Activated CD4-positive, alpha-beta T cell treated with anti-CD3 and anti-CD28 coated beads, Interleukin-2, amount 50 U/mL, for 48 hours (primary cell): ENCODE data around the gene ACTRT2.

Source experiments
- DNase-seq, 2 experiments: peaks; one replicate each; pipeline ENCODE4 v3.0.0-alpha.2; 2020

Gene ACTRT2

DNA sequence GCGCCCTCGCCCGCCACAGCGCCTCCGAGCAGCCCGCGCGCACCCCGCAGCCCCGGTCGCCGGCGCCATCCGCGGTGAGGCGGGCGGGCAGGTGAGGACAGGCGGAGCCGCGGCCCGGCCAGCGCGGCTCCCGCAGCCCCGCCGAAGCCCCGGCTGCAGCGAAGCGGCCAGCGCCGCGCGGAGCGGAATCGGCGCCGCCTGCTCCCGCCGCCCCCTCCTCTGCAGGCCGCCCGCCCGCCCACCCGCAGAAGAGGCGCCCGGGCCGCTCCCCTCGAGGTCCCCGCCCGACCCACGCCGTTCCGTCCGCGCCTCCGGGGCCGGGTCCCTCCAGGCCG is 49.0 kb downstream of the ACTRT2 start:
- no peak for DNase-seq

DNA sequence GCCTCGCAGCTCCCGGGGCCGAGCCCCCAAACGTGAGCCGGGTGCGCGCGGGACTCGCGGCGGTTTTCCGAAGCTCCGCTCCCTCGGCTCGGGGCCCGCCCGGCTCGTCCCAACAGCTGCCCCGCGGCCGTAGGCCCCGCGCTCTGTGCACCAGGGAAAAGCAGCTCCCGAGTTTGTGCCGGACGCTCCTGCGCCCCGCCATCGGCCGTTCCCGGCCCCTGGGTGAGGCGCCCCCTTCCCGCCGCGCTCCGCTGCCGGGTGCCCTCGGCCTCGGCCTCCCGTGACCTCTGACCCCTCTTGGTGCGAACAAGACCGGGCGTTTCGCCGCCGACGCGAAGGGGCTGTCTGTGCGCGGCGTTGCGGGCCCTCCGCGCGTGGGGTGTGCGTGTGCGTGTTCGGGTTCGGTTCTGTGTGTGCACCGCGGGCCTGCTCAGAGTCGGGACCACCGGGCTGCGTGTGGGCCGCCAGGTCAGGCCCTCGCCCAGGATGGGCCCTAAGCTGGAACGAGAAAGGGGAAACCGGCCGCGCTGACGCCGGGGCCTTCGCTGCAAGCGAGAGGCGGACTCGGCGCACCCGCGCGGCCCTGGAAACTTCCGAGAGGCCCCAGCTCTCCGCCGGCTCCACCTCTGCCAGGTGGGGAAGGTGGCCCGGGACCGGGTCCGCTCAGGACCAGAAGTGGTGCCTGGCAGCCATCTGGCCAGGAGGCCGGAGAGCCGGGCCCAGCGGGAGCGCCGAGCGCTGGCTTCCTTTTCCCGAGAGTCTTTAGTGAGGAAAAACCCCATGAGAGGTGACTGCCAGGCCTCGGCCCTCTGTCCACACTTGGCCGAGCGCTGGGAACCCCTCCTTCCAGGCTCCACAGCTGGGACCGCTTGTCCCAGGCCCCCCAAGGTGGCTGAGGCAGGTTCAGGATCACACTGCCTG is 49.6 kb downstream of the ACTRT2 start:
- no peak for DNase-seq

DNA sequence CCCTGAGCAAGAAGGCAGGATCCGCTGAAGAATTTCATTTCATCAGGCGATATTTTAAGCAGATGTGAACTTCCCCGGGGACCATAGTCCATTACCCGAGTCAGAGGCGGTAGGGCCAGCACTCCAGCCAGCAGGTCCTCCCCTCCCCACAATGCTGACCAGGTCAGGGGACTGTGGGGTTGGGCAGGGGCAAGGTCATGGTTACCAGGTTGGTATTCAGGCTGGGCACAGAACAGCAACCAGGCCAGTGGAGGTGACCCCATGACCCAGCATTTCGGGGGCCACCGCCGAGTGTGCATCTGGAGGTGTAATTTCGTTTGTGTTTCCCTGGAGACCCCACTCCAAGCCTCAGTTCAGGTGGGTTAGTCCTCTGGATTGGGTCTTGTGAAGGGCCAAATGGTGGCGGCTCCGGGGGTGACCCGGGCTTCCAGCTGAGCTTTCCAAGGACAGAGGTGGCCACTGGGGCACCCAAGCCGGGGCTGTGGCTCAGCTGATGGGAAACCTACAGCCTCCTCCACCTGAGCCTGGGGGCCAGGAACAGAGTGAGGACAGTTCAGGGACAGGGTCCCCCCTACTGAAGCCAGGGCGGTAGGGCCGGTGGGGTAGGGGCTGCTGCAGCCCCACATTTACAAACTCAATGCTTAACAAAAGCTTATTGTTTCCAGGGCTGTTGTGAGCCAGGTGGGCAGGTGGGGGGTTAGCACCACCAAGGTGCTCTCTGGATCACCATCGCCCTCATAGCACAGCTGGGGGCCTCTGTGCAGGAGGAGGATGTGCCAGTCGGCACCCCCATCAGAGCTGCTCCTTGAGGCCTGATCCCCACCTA is 50.5 kb downstream of the ACTRT2 start:
- DNase-seq = no peak
